Glomerular endothelial cell (primary cell): ENCODE data around the gene C1R. TPM values are rescaled to one million over a fixed set of nuclear protein-coding genes. Genes with fewer than 3 reads are reported as not detected.
"Not testable (repeated sequence)": the region's sequence is repeated elsewhere in the genome, so short reads cannot be mapped to it uniquely, and the experiment has no call there.

Experiments used
- DNase-seq: peaks from one replicate; pipeline ENCODE4 v3.0.0-alpha.2; 2011; ENCODE audit warnings: low read depth, low spot score; ENCODE audit errors: extremely low read depth
- total RNA-seq: library from RNA; depleted of rRNA; stranded (reverse); fragments of >200 nt; gene quantifications from 2 replicates; pipeline ENCODE4 v1.2.3, GENCODE V29; 2015

C1R gene
- total RNA-seq, 1 donor from 2014 or later, result 3.9 TPM

GRCh38 chr12:7039403-7039802 is 52.8 kb downstream of the C1R start:
- DNase-seq, result no peak

DNA sequence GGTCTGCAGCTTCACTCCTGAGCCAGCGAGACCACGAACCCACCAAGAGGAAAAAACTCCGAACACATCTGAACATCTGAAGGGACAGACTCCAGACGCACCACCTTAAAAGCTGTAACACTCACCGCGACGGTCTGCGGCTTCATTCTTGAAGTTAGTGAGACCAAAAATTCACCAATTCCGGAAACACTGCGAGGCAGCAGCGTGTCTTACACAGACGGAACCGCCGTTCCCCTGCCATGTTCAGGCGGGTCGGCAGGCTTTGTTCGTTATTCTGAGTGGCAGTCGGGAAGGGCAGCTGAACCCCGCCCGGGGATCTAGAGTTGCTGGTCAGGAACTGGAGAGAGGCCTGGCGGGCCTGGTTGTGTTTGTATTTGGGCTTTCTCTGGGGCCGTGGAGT is 53.7 kb downstream of the C1R start:
- DNase-seq, result no peak

DNA sequence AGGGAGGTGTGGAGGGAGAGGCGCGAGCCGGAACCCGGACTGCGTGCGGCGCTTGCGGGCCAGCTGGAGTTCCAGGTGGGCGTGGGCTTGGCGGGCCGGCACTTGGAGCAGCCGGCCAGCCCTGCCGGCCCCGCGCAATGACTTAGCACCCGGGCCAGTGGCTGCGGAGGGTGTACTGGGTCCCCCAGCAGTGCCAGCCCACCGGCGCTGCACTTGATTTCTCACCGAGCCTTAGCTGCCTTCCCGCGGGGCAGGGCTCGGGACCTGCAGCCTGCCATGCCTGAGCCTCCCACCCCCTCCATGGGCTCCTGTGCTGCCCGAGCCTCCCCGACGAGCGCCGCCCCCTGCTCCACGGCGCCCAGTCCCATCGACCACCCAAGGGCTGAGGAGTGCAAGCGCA is 54.8 kb downstream of the C1R start:
- DNase-seq, result not testable (repeated sequence)

GRCh38 chr12:7035463-7035862 is 56.8 kb downstream of the C1R start:
- DNase-seq, result no peak

DNA sequence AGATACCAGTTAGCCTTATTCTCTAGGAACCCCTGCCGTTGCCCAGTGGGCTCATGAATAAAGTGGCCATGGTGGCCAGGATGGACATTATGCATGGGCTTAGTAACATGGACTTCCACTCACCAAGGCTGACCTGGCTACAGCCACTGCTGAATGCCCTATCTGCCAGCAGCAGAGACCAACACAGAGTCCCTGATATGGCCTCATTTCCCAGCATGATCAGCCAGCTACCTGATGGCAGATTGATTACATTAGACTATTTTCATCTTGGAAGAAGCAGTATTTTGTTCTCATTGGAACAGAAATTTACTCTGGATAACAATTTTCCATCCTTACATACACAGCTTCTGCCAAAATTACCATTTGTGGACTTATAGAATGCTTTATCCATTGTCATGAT is 57.8 kb downstream of the C1R start:
- no peak for DNase-seq

DNA sequence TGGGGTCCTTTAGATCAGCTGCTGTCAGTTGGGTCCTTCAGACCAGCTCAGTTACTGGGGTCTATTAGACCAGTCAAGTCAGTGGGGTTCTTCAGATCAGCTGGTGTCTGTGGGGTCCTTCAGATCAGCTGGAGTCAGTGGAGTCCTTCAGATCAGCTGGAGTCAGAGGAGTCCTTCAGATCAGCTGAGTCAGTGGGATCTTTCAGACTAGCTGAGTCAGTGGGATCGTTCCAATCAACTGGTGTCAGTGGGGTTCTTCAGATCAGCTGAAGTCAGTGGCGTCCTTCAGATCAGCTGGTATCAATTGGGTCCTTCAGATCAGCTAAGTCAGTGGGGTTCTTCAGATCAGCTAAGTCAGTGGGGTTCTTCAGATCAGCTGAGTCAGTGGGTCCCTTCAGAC is 59.3 kb downstream of the C1R start:
- DNase-seq, result no peak

- DNase-seq, result no peak
Measured at GRCh38 chr12:7031306-7031705, 60.9 kb downstream of the C1R start.

Other genes starting within 250 kb of the C1R start
- gene CDCA3, start 241.2 kb downstream of the C1R start, total RNA-seq, result 6.0 and 14.6 TPM in 2 replicates
- 74.8 and 77.1 TPM in 2 replicates for gene USP5, start 240.3 kb downstream of the C1R start, total RNA-seq
- 542 and 832 TPM in 2 replicates for gene TPI1, start 224.9 kb downstream of the C1R start, total RNA-seq
- 5.3 and 5.5 TPM in 2 replicates for gene SPSB2, start 219.1 kb downstream of the C1R start, total RNA-seq
- gene LRRC23, start 187.6 kb downstream of the C1R start, total RNA-seq, result 6.3 and 9.6 TPM in 2 replicates
- 18.1 and 18.4 TPM in 2 replicates for gene ENO2, start 177.9 kb downstream of the C1R start, total RNA-seq
- 33.6 and 64.6 TPM in 2 replicates for gene ATN1, start 164.5 kb downstream of the C1R start, total RNA-seq
- not detected in 2 replicates for gene RNU7-1, start 148.6 kb downstream of the C1R start, total RNA-seq
- gene C12orf57, start 148.4 kb downstream of the C1R start, total RNA-seq, result 180 and 194 TPM in 2 replicates
- gene PTPN6, start 141.1 kb downstream of the C1R start, total RNA-seq, result 0.29 and 8.5 TPM in 2 replicates
- 240 and 281 TPM in 2 replicates for gene PHB2, start 121.8 kb downstream of the C1R start, total RNA-seq
- 24.3 and 25.3 TPM in 2 replicates for gene EMG1, start 121.5 kb downstream of the C1R start, total RNA-seq
- gene LPCAT3, start 74.0 kb downstream of the C1R start, total RNA-seq, result 15.4 and 19.4 TPM in 2 replicates
- 0.64 and 0.68 TPM in 2 replicates for gene C1S, start 31.7 kb downstream of the C1R start, total RNA-seq
- gene C1RL, start 16.8 kb upstream of the C1R start, total RNA-seq, result 21.6 and 21.7 TPM in 2 replicates
- 5.5 TPM in 1 of 2 replicates, not detected in the other for gene RBP5, start 36.4 kb upstream of the C1R start, total RNA-seq
- 61.0 and 138 TPM in 2 replicates for gene CLSTN3, start 37.9 kb upstream of the C1R start, total RNA-seq
- gene PEX5, start 97.2 kb upstream of the C1R start, total RNA-seq, result 27.4 and 27.9 TPM in 2 replicates
- gene ACSM4, start 211.6 kb upstream of the C1R start, total RNA-seq, result not detected in 2 replicates